HG03039 (cell line): Measurements from ENCODE around the gene CPN1.
"Not testable (repeated sequence)": the region's sequence is repeated elsewhere in the genome, so short reads cannot be mapped to it uniquely, and the experiment has no call there.

Experiments
- ATAC-seq: cut with Tn5 transposase; IDR thresholded peaks from one replicate; pipeline ENCODE4 v1.9.1; 2021; ENCODE audit warnings: mild to moderate bottlenecking, moderate library complexity; ENCODE audit not compliant: unreplicated experiment

Gene CPN1

DNA sequence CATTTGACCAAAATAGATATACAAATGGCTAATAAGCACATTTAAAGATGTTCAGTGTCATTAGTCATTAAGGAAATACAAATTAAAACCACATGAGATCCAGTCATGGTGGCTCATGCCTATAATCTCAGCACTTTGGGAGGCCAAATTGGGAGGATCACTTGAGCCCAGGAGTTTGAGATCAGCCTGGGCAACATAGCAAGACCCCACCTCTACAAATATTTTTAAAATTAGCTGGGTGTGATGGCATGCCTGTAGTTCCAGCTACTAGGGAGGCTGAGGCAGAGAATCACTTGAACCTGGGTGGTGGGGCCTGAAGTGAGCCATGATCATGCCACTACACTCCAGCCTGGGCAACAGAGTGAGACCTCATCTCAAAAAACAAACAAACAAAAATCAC, 607 bp upstream of the CPN1 start:
- ATAC-seq = not testable (repeated sequence)

DNA sequence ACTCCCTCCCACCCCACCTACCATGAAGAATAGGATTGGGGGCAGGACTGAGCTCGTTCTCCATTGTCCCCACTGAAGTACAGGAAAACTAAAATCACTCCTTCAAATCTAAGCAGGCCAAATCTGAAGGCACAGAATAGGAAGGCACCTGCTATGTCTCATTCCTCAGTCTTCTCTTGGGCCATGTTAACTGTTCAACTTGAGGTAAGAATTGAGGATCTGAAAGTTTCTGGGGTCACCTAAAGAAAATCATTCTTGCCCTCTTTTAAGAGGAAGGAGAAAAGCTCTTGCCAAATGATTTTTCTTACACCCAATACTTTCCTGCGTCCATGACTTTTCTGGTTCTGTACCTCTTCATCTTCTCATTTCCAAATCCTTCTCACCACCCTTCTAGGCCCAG, 4.9 kb downstream of the CPN1 start:
- no peak for ATAC-seq

DNA sequence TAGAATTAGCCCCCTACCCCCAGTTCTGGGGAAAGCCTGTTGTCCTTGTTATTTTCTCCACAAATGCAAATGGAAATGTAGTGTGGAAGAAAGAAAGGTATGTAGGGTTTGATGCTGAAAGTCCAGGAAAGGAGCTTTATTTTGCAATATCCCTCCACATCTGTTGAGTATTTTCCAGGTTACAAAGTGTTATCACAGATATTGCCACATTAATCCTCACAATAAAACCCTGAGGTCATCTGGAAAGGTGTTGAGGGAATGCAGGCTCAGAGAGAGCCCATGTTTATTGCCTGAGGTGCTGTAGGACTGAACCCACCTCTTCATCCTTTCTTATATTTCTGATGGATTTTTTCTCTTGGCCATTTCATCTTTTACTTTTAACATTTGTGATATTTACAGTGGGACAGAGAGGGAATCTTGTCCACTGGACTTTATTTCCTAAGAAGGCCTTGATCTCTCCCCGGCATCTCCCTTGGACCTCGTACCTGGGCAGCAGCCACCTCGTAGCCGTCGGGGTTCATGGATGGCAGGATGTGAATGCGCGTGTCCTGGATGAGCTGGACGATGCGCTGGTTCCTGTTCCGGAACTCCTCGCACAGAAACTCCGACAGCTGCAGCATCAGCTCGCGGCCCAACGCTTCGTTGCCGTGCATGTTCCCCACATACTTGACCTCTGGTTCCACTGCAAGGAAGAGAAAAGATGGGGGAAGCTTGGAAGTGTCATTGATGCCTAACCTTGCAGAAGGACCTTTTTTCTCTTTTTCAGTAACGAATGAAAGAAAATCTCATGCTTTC, 6.0 kb downstream of the CPN1 start:
- ATAC-seq = no peak

DNA sequence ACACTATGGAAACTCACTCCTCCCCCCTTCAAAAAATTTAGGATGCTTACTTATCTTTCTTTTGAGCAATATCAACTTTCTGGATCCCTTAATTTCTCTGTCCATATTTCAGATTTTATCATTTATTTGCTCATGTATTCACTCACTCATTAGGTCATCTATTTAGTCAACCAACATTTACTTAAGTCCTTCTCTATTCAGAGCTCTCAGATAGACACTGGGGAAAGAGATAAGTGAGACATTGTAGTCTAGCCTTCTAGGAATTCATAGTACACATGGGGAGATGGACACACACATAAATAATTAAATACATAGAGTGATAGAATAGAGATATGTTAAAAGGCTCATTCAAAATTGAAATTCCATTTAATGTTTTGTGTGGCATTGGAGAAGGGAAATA, 9.2 kb downstream of the CPN1 start:
- no peak for ATAC-seq

DNA sequence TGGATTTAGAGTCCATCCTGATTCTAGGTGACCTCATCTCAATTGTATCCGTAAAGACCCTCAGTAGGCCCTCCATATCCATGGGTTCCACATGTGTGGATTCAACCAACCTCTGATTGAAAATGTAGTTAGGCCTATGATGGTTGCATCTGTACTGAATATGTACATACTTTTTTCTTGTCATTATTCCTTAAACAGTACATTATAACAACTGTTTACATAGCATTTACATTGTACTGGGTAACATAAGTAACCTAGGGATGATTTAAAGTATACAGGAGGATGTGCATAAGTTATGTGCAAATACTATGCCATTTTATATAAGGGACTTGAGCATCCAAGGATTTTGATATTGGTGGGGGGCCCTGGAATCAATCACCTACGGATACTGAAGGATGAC, 10.1 kb downstream of the CPN1 start:
- no peak for ATAC-seq

DNA sequence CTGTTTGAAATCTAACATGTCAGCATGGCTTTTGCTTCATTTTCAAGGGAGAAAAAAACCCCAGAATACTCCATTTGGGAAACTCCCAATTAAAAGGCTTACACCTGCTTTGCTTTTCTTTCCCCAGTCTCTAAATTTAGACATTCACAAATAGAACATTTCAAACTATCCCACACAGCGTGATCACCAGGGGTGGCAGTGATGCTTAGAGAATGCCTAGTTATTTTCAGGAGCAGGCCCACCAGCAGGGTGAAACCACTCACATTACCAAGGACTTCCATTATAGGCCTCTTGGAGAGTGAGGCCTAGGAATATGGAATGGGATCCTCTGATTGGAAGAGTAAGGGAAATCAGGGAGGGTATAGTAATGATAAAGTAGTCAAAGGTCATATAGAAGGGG, 14.2 kb downstream of the CPN1 start:
- no peak for ATAC-seq

DNA sequence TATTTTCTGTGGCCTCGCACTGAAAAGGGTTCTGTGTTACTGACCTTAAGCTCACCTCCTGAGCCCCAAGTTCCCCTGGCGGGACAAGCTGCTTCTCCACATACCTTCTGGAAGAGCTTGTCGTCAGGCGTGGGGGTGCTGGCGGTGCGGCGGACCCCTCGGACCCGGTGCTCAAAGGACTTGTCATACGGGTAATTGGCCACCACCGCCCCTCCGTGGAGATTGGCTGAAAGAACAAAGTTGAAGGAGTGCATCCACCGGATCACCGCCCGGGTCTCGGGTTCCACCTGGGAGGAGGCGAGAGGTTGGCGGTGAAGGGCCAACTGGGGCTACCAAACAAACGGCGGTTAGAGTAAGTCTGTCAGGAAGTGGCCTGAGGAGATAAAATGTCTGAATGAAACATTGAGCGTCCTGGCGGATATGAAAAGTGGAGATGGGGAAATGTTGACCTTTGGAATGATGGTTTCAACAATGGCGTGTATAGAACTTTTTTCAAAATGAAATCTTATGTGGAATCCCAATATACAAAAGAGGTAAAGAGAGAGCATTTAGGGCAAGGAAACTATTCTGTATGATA, 16.5 kb downstream of the CPN1 start:
- no peak for ATAC-seq

DNA sequence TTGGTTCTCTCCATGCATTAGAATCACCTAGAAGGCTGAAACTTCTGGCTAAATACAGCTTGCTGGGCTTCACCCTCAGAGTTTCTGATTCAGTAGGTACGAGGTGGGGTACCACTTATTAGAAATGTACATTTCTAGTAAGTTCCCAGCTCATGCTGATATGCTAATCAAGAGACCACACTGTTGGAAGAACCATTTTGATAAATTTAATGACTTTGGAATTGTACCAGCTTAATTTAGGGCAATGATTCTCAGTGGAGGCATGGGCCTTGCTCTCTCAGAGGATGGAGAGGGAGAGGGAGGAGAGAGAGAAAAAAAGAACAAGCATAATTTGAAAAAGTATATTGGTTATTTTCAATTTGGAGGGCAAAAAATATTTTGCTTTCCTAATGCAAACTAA, 20.3 kb downstream of the CPN1 start:
- ATAC-seq = no peak

DNA sequence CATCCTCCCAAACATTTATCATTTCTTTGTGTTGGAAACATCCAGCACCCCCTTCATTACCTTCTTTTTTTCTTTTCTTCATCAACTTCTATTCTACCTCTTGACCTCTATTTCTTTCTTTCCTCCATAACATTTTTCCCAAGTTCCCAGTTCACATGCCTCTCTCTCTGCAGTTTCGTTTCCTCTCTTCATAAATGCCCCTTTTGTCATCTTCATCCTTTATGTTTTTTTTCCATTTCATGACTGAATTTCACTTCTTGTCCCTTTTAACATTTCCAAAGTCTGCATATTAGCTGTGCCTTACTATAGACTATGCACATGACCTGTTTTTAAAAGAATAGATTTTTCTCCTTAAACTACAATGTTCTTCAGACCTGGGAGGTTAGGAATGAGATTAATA, 23.7 kb downstream of the CPN1 start:
- ATAC-seq = no peak

DNA sequence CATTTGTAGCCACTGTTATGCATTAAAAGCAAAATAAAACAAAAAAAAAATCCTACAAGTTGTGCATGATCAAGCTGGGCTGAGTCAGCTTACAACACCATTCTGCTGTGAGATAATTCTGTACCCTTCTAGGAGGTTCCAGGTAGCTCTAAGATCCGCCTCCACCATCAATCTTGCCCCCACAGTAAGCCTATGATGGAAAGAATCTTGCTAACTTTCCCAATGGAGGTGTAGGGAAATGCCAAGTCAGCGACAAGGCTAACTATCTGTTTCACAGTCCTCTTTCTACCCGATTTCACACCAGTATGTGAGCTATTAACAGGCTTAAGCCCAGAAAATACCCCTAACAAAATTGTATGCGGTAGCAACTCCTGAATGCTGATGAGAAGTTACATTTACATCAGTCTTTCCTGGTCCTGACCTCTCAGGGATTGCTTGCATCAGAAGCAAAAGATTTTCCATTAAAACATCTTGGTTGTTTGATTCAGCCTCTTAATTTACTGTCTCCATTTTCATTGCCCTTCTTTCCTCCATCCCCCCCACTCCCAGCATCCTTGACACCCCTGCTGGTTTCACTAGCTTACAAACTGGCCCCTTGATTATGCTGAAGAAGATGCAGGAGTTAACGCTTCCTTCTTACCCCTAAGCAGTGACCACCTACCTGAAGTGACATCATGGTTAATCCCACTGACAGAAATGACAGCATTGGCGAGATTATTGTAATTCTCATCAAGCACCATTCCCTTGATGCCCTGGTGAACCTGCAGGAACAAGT, 27.8 kb downstream of the CPN1 start:
- ATAC-seq = no peak

DNA sequence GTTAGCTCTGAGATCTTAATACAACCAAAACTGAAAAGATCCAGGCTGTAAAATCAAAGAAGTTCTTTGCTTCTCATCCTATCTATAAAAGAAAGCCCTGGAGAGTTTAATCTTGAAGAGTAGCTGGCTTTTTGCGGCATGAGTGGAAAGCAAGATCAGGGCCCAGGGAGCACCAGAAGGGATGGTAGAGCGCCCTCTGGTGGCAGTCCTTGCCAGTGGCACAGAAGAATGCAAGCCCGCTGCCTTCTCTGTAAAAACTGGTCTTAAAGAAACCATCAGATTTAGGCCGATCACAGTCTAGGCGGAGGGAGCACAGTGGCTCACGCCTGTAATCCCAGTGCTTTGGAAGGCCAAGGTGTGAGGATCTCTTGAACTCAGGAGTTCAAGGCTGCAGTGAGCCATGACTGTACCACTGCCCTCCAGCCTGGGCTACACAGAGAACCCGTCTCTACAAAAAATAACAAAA, 35.6 kb downstream of the CPN1 start:
- ATAC-seq = no peak

DNA sequence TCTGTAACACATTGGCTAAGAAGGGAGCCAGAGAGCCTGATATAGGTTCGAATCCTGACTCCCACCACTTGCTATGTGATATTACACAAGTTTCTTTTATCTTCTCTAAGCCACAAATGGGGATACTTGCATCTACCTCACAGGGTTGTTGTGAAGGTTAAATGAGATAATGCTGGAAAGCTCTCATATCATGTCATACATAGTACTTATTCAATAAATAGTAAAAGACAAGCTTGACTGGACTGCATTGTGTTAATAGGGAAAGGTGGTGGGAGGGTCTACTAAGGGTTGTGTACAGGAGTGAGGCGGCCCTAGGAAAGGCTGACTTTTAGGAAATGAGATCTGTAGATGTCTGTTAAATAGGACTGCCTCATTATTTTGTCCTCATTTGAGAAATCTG, 36.1 kb downstream of the CPN1 start:
- ATAC-seq = no peak

DNA sequence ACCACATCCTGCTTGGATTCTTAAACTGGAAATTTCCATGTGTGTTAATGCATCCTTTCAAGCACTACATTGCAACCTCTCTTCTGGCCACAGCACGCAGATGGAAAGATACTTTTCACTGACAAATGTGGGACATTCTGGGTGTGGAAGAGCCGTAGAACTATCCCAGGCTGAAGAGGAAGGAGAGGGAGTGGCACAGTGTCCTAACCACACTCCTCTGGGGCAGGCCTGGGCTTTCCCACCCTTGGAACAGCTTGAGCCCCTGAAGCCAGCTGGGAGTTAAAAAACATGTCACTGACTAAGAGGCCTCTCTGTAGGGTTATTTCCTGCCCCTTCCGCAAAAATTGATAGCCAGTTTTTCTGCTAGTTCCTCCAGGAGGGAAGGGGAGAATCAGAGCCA, 37.9 kb downstream of the CPN1 start:
- ATAC-seq = no peak

DNA sequence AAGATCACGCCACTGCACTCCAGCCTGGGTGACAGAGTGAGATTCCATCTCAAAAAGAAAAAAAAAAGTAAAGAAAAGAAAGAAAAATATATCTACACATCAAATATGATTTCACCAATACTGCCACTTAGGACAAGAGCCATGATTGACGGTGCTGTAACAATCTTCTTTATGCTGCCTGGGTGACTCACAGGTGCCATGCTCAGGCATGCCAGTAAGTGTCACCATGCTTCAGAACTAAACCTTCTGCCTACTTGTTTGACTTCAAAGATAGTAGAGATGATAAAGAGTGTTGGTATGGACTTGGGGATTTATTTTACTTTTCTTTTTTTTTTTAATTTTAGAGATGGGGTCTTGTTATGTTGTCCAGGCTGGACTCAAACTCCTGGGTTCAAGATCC, 38.3 kb downstream of the CPN1 start:
- ATAC-seq = no peak

DNA sequence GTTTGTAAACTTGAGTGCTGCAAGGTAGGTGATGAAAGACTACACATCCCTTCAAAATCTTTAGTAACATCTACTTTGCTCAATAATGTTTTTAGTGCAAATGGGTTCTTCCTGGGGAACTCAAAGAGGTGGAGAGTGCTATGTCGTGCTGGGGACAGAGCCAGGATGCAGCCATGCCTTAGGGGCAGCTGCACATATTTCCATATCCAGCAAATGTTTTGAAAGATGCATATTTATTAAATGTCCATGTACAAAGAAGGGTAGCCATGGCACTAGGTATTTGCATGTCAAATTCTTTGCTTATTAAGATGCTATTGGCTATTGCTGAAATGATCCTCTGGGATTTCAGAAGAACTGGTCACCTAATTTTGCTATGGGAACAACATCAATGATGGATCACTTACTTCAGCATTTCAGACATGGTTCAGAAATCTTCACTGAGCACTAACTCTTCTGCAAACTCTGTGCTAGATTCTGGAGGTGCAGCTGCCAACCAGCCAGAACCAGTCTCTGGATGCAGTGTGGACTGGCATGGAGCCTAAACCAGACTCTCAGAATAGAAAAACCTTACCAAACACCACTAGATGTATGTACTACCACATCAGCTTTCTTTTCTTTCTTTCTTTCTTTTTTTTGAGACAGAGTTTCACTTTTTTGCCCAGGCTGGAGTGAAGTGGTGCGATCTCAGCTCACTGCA, 40.2 kb downstream of the CPN1 start:
- ATAC-seq = no peak

DNA sequence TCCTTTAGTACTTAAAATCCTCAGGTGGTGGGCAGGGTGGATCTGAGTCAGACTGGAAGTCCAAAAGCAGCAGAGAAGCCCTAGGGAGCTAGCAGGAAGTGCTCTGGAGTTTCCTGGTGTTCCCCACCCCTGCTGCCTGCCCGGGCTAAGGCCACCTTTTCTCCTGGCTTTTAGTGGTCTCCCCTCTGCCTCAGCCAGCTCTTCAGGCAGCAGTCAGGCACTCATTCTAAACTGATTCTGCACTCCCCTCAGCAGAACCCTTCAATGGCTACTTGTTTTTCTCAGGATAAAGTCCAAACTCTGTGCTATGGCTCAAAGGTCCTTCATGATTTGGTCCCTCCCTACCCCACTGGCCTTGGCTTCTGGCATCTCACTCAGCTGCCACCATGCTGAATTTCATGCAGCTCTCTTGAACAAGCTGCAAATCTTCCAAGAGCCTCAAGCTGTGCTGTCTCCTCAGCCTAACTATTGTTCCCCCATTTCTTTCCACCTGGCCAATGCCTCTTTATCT, 43.1 kb downstream of the CPN1 start:
- no peak for ATAC-seq

DNA sequence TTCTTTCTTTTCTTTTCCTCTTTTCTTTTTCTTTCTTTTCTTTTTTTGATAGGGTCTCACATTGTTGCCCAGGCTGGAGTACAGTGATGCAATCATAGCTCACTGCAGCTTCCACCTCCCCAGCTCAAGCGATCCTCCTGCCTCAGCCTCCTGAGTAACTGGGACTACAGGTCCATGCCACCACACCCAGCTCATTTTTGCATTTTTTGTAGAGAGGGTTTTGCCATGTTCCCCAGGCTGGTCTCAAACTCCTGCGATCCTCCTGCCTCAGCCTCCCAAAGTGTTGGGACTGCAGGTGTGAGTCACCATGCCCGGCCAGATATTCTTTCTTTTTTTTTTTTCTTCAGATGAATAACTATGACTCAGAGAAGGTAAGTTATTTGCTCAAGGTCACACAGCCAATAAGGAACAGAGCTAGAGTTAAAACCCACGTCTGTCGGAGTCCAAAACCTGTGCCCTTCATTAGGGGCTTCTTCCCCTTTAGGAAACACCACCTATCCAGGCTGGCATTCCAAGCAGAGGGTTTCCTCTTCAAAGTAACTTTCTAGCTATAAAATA, 43.8 kb downstream of the CPN1 start:
- ATAC-seq = no peak

DNA sequence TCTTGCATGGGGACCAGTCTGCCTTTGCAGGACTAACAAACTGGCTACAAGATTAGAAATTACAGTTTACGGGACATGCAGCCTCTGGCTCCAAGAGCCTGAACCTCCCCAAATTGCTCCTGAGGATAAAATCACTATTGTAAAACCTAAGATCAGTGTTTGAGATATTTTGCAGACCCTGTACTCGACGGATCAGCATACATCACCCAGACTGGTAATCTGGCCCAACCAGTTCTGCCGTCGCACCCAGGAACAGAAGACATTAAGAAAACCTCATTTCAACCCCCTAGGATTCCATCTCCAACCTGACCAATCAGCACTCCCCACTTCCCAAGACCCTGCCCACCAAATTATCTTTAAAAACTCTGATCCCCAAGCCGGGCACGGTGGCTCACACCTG, 44.8 kb downstream of the CPN1 start:
- no peak for ATAC-seq

DNA sequence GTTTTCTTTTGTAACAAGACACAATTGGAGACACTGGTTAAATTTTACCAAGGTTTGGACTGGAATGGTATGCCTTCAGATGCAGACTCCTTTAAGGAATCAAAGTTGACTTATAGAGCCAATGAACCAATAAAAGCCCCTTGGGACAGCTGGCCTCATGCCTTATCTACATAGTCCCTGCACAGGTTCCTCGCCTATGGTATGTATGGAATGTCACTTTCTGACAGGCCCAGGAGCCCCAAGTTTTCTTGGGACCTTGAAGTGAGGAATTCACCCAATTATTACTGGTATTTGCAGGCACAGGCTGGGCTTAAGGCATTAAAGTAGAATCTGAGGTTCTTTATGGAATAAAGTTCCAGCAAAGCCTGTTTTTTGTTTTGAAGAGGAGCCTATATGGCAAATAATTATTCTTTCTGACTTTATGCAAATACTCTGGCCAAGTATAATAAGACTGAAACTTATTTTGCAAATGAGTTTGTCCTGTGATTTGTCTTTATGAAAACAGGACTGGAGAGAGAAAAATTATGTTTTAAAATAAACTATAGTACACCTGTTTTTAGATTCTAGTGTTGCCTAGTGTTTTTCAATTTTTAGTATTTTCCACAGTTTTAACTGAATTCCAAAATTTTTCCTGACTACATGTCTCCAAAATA, 47.8 kb downstream of the CPN1 start:
- ATAC-seq = no peak

DNA sequence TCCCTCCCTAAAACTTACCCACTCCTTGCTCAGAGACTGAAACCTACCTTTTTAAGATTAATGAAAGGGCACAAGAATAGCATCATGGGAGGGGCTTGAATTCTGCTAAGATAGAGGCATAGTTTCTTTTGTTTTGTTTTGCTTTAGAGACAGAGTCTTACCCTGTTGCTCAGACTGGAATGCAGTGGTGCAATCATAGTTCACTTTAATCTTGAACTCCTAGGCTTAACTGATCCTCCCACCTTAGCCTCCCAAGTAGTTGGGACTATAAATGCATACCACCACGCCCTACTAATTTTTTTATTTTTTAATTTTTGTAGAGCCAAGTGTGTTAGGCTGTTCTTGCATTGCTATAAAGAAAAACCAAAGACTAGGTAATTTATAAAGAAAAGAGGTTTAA, 54.3 kb downstream of the CPN1 start:
- no peak for ATAC-seq
